ENCODE results near the gene NEB.
"Not testable (repeated sequence)": the region's sequence is repeated elsewhere in the genome, so short reads cannot be mapped to it uniquely, and the experiment has no call there.

NEB gene

DNA sequence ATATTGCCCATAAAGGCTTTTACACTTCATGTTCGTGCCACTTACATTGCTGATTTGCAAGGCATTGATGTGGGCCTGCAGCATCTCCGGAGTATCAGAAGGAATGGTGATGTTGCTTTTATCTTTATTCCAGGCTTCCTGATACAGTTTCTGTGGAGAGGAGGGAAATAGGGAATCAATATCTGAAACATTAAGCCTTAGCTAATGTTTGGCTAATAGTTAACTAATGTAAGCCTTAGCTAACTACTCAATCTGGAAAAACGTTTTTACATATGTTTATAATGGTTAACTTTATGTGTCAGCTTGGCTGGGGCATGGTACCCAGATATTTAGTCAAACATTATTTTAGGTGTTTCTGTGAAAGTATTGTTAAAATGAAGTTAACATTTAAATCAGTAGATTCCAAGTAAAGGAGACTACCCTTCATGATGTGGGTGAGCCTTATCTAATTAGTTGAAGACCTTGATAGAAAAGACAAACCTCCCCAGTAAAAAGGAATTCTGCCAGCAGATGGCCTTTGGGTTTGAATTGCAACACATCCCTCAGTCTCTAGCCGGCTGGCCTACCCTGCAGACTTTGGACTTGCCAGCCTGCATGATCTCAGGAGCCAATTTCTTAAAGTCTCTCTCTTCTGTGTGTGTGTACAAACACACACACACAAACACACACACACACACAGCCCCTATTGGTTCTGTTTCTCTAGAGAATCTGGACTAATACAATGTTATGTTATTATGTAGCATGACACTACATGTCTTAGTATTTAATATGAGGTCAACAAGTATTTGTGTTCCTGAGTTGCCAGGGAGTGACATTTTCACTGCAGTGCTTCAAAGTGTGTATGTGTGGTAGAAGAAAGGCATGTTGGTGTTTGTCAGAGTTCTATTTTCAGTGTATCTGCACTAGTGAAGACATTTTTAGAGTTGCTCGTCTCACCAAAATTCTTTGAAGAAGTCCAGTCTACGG is 126.5 kb downstream of the NEB start:
- not testable (repeated sequence) for DNase-seq (ENCODE audit: low spot score)

DNA sequence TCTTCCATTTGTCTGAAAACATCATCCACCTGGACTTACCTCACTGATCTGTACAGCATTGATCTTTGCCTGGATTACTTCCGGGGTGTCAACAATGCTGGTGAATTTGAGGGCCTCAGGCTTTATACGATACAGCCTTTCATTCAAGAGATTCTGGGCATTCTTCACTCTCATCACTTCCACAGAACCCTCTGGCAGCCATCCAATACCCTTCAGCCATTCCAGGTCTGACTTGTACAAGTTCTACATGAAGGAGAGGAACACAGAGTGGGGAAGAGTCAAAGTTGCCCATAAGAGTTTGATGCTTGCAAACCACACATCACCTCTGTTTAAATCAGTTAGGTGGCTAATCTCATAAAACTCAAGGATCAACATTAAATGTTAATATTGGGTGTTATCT is 130.7 kb downstream of the NEB start:
- not testable (repeated sequence) for DNase-seq (ENCODE audit: low spot score)

DNA sequence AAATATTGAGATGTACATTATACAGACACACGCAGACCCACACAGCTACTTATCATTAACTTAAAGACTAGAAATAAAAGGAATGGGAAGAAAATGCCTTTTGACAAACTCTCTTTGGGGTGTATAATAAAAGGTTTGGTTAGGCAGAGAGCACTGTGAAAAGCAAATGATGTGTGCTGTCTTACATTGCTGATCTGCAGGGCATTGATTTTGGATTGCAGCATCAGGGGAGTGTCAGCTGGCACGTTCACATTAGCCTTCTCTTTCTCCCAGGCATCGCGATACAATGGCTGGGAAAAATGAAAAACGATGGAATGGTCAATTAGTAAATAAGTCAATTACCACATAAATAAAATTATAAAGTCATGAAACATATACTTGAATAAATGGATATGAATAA is 131.9 kb downstream of the NEB start:
- not testable (repeated sequence) for DNase-seq (ENCODE audit: low spot score)

DNA sequence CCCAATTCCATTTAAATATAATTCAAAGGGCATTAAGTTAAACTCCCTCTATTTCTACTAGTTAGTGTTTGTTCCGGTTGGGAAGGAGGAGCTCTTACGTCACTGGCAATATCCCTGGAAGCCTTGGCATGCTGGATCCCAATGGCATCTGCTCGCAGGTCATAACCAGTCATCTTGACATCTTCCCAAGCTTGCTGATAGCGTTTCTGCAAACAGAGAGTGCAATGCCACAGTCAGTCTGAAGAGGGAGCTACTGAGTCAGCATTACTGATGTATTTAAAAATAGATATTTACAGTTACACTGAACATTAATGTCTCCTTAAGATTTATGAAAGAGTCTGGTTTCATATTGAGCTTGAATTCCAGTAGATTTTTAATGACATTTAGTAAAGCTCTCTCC is 132.5 kb downstream of the NEB start:
- DNase-seq (ENCODE audit: low spot score), result not testable (repeated sequence)

DNA sequence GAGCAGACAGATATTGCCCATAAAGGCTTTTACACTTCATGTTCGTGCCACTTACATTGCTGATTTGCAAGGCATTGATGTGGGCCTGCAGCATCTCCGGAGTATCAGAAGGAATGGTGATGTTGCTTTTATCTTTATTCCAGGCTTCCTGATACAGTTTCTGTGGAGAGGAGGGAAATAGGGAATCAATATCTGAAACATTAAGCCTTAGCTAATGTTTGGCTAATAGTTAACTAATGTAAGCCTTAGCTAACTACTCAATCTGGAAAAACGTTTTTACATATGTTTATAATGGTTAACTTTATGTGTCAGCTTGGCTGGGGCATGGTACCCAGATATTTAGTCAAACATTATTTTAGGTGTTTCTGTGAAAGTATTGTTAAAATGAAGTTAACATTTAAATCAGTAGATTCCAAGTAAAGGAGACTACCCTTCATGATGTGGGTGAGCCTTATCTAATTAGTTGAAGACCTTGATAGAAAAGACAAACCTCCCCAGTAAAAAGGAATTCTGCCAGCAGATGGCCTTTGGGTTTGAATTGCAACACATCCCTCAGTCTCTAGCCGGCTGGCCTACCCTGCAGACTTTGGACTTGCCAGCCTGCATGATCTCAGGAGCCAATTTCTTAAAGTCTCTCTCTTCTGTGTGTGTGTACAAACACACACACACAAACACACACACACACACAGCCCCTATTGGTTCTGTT is 137.2 kb downstream of the NEB start:
- DNase-seq (ENCODE audit: low spot score), result not testable (repeated sequence)

DNA sequence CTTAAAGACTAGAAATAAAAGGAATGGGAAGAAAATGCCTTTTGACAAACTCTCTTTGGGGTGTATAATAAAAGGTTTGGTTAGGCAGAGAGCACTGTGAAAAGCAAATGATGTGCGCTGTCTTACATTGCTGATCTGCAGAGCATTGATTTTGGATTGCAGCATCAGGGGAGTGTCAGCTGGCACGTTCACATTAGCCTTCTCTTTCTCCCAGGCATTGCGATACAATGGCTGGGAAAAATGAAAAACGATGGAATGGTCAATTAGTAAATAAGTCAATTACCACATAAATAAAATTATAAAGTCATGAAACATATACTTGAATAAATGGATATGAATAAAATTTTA is 142.4 kb downstream of the NEB start:
- not testable (repeated sequence) for DNase-seq (ENCODE audit: low spot score)

DNA sequence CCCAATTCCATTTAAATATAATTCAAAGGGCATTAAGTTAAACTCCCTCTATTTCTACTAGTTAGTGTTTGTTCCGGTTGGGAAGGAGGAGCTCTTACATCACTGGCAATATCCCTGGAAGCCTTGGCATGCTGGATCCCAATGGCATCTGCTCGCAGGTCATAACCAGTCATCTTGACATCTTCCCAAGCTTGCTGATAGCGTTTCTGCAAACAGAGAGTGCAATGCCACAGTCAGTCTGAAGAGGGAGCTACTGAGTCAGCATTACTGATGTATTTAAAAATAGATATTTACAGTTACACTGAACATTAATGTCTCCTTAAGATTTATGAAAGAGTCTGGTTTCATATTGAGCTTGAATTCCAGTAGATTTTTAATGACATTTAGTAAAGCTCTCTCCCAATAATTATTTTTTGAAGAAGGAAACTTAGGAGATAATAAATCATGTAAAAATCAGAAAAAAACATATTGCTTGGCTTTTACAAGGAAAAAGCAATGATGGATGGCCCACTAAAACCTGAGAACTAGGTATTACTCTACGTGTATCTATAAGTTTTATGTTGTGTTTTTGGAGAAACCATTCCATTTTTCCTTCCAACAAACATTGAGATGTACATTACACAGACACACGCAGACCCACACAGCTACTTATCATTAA is 142.9 kb downstream of the NEB start:
- not testable (repeated sequence) for DNase-seq (ENCODE audit: low spot score)

DNA sequence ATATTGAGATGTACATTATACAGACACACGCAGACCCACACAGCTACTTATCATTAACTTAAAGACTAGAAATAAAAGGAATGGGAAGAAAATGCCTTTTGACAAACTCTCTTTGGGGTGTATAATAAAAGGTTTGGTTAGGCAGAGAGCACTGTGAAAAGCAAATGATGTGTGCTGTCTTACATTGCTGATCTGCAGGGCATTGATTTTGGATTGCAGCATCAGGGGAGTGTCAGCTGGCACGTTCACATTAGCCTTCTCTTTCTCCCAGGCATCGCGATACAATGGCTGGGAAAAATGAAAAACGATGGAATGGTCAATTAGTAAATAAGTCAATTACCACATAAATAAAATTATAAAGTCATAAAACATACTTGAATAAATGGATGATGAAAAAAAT is 153.0 kb downstream of the NEB start:
- not testable (repeated sequence) for DNase-seq (ENCODE audit: low spot score)

DNA sequence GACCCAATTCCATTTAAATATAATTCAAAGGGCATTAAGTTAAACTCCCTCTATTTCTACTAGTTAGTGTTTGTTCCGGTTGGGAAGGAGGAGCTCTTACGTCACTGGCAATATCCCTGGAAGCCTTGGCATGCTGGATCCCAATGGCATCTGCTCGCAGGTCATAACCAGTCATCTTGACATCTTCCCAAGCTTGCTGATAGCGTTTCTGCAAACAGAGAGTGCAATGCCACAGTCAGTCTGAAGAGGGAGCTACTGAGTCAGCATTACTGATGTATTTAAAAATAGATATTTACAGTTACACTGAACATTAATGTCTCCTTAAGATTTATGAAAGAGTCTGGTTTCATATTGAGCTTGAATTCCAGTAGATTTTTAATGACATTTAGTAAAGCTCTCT is 153.6 kb downstream of the NEB start:
- not testable (repeated sequence) for DNase-seq (ENCODE audit: low spot score)

DNA sequence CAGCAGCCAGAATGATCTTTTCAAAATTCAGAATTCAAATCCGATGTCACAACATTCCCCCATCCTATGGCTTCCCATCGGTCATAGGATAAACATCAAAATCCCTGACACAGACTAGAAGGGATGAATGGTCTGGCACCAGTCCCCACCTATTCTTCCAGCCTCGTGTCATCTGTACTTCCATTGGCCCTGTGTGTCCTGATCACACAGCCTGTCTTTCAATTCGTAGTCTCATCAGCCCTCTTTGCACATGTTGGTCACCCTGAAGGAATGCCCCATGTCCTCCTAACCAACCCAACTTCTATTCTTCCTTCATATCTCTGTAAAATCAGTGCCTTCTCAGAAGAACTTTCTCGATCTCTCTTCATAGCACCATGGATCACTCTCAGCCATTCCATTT is 157.2 kb downstream of the NEB start:
- no peak for DNase-seq (ENCODE audit: low spot score)

DNA sequence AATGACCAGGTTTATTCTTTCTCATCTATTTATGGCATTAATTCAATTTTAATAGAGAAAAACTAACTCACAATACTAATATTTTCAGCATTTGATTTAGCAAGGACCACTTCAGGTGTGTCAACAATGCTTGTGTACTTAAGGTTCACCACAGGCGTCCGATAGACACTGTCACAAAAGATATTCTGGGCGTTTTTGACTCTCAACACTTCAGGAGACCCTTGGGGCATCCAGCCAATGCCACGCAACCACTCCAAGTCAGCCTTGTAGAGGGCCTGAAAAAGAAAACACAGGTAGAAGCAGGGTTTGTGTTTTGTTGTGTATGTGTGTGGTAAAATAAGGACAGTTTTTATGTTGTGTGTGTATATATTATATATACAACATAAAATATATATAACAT is 158.2 kb downstream of the NEB start:
- DNase-seq (ENCODE audit: low spot score), result no peak

DNA sequence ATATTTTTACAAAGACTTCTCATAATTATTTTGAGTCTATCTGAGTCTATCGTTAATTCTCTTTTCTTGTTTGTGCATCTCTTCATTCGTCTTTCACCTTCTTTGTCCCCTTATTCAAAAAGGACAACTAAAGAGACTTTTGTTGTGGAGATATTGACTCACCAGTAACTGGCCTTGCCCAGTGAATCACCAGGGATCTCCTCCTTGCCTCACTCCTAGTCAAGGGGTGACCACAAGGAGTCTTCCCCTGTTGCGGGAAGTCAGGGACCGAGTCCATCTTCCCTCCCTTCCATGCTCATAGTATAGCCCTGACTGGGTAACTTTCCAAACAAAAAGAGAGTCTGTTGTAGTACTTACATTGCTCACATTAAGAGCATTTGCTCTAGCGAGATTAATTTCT is 158.9 kb downstream of the NEB start:
- DNase-seq (ENCODE audit: low spot score), result peak; percentile 29

DNA sequence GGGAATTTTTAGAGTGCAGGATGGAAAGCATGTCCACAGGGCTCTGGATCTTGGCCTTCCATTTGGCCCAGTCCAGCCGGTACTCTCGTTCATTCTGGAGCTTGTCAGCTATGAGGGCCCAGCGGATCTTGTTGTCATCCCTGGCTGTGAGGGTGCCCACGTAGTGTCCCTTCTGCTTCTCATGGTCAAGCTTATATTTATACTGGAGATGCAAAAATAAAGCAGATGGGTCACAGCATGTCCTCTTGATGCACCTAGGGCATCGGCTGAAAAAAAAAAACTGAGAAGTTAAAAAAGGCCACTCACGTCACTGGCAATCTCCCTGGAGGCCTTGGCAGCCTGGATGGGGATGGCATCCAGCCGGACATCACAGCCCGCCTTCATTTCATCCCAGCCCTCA is 164.1 kb downstream of the NEB start:
- DNase-seq (ENCODE audit: low spot score), result no peak

DNA sequence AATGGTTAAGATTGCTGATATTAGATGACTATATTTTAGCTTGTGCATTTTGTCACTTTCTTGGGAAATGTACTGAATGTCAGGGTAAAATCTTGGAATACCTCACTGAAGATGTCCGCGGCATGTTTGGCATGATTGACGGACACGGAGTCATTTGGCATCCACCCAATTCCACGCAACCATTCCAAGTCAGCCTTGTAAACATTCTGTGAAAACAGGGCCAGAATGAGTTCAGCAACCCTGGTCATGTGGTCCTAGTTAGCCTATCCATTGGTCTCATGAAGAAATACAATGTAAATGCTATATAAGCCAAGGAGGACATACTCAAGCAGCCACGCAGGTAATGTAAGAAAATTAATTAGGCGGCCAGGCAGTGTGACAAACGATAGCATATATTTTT is 165.1 kb downstream of the NEB start:
- no peak for DNase-seq (ENCODE audit: low spot score)

DNA sequence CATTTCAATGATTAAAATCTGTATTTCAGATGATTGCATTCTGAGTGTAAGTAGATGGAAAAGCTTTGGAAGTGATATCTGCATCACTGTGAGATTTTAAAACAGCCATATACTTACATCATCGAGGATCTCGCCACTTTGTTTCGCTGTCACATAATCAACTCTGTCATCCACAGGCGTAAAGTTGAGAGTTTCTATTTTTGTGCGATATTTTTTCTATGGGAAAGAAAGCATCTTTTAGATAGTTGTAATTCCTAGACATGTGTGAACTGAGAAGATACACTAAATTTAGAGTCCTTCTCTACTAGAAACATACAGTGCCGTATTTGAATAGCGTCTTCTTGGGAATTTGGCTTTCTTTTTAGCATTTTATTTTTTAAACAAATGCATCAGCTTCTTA is 165.8 kb downstream of the NEB start:
- DNase-seq (ENCODE audit: low spot score), result no peak

DNA sequence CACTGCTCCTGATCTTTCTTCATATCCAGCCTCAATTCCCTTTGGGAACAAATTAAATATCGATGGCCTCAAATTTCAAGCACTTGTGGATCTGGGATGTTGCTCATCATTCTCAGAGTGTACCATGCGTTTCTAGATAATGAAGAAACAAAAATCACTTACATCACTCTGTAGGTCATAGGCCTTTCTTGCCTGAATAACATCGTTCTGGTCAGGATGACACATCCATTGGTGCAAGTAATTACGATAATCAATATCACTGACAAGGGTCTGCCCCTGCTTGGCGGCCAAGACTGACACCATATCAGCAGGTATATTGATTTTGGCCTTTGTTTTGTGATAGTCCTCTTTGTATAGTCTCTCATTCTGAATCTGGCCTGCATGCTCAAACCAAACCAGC is 167.3 kb downstream of the NEB start:
- no peak for DNase-seq (ENCODE audit: low spot score)

DNA sequence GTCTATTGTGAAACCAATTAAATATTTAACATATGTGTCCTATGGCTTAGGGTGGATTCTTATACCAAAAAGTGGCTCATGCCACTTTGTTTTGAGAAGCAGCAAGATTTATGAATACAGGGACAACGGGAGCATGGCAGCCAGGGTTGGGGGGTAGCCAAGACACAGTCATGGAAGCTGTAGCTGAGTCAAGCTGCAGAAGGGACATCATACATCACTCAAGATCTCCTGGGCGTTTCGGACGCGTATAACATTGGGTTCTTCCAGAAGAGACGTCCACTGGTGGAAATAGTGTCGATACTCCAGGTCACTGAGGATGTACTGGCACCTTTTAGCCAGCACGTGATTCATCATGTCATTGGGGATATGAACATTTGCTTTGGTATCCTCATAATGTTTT is 171.9 kb downstream of the NEB start:
- DNase-seq (ENCODE audit: low spot score), result no peak

DNA sequence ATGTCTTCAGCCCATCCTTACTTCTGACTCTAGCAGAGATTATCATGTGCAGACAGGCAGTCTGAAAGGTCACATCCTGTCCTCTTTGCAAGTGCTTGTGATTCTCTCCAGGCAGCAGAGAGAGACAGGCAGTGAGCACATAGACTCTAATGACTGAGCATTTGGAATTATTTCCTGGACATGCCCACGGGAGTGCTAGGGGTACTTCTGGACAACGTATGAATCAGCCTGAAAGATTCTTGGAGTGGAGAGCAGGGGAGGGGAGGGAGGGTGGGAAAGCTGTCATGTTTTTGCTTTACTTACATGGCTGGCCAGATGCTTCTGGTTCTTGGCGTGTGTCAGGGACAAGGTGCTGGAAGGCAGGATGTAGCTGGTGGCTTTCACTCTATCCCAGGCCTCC is 174.0 kb downstream of the NEB start:
- DNase-seq (ENCODE audit: low spot score), result peak; percentile 90

DNA sequence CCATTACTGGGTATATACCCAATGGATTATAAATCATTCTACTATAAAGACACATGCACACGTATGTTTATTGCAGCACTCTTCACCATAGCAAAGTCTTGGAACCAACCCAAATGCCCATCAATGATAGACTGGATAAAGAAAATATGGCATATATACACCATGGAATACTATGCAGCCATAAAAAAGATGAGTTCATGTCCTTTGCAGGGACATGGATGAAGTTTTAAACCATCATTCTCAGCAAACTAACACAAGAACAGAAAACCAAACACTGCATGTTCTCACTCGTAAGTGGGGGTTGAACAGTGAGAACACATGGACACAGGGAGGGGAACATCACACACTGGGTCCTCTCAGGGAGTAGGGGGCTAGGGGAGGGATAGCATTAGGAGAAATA is 174.8 kb downstream of the NEB start:
- DNase-seq (ENCODE audit: low spot score), result not testable (repeated sequence)

DNA sequence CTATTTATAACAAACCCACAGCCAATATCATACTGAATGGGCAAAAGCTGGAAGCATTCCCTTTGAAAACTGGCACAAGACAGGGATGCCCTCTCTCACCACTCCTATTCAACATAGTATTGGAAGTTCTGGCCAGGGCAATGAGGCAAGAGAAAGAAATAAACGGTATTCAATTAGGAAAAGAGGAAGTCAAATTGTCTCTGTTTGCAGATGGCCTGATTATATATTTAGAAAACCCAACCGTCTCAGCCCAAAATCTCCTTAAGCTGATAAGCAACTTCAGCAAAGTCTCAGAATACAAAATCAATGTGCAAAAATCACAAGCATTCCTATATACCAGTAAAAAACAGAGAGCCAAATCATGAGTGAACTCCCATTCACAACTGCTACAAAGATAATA is 176.4 kb downstream of the NEB start:
- not testable (repeated sequence) for DNase-seq (ENCODE audit: low spot score)

DNA sequence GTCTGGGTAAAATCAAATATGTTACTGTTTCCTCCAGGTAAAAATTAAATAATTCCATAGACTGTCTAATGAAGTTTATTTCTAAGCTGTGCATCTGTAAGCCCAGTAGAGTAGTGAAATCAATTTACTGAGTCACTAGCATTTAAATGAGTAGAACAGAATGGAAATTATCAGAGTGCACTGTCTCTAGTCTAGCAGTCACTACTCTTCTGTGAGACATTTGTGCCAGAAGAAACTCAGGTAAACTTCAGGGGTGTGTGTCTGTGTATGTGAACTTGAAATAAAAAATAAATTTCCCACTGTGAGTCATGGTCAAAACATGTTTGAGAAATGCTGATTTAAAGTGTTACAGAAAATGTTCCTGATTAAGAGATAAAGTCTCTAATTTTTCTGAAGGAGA is 178.2 kb downstream of the NEB start:
- DNase-seq (ENCODE audit: low spot score), result no peak

DNA sequence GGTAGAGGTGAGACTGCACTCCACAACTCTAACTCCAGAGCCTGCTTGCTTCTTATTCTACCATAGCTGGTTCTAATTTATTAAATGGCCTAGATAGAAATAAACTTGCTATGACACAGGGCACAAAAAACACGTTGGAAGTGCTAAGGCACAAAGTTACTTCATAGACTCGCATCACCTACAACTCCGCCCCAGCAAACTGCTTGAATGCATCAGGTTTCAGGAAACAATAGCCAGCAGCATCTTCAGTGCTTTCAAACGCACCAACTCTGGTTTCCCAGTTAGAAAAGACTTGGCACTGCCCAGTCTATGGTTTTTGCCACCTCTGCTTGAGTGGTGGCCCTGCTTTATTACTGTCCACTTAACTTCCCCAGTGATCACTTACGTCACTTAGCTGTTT is 182.0 kb downstream of the NEB start:
- DNase-seq (ENCODE audit: low spot score), result no peak

DNA sequence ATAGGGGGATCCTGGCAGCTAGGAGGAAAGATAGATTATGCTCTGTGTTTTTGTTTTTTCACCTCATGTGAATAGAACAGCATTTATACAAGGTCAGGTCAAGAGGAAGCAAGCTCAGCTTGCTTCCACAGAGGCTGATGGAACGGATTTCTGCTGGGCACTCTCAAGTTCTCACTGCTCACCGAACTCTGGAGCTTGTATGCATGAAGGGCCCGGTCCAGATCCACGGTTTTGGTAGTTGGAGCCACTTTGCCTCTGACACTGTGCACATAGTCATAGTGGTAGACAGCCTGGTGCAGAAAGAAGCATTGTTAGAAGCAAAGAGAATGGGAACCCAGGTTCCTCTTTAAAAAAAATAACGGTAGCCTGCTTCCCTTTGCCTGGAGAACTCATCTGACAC is 182.7 kb downstream of the NEB start:
- DNase-seq (ENCODE audit: low spot score), result no peak
